Endothelial cell of umbilical vein (primary cell): ENCODE data around the gene KCMF1. TPM values are rescaled to one million over a fixed set of nuclear protein-coding genes. Genes with fewer than 3 reads are reported as not detected.

Experiments
- BruUV-seq: library from RNA; stranded (reverse); fragments of 400-500 nt; replicated peaks from 2 replicates; lab custom pipeline; 2021; lab: Mats Ljungman, UMichigan
- CTCF ChIA-PET: fragments of 300-600, 350-600 bp; sonication (Branson Sonifier 250); formaldehyde crosslinking; loops from one replicate; lab custom pipeline; 2021; ENCODE audit warnings: antibody characterized with exemption, inconsistent platforms; lab: Charles Lee
- POLR2A ChIA-PET: fragments of 300-600, 350-600 bp; sonication (Branson Sonifier 250); formaldehyde crosslinking; loops from one replicate; lab custom pipeline; 2021; ENCODE audit warnings: antibody characterized with exemption, inconsistent platforms; lab: Charles Lee
- DNase-seq: peaks from one replicate; pipeline ENCODE4 v3.0.0-alpha.2; 2011; ENCODE audit warnings: low read depth, low spot score
- FAIRE-seq: peaks from 2 replicates; lab custom pipeline; 2011; peaks lifted over from hg19 to GRCh38; lab: Jason Lieb, UNC
- H2AFZ ChIP-seq: 2 replicates; pipeline ENCODE4 v1.6.0; 2012; ENCODE audit warnings: low read depth, low read length, control low read depth, inconsistent platforms
- H3K27ac ChIP-seq: 2 replicates; pipeline ENCODE4 v1.5.1; 2011; ENCODE audit warnings: low read depth, mild to moderate bottlenecking, control low read depth, low read length, moderate library complexity; ENCODE audit not compliant: insufficient read depth
- H3K27me3 ChIP-seq, 2 experiments: 2 replicates each; pipeline versions ENCODE4 v1.6.0 to v1.6.1; 2011; ENCODE audit warnings: low read length in 2 of 2, mixed read lengths in 1 of 2; ENCODE audit not compliant: control insufficient read depth in 2 of 2, insufficient read depth in 2 of 2
- H3K36me3 ChIP-seq, 2 experiments: 2 replicates in 1 of 2; 3 replicates in 1 of 2; pipeline ENCODE4 v1.5.1; 2011; ENCODE audit warnings: low read length in 2 of 2, mild to moderate bottlenecking in 1 of 2, moderate library complexity in 1 of 2; ENCODE audit not compliant: control insufficient read depth in 2 of 2, insufficient read depth in 2 of 2; ENCODE audit errors: extremely low read depth in 1 of 2
- H3K4me1 ChIP-seq: 3 replicates; pipeline ENCODE4 v1.5.1; 2011; ENCODE audit warnings: mild to moderate bottlenecking, low read length; ENCODE audit not compliant: control insufficient read depth, insufficient read depth; ENCODE audit errors: extremely low read depth
- H3K4me2 ChIP-seq: 2 replicates; pipeline ENCODE4 v1.6.1; 2011; ENCODE audit warnings: low read length, control low read depth, mixed read lengths; ENCODE audit not compliant: insufficient read depth
- H3K4me3 ChIP-seq, 3 experiments: fragments of 200-600 bp in 1 of 3; sonication (generic), shearing (Covaris generic) in 1 of 3; replicated peaks in 1 of 3; 2 replicates each; pipeline ENCODE4 v1.5.1; 2011 to 2016; ENCODE audit warnings: control low read depth in 3 of 3, low read length in 3 of 3, mild to moderate bottlenecking in 2 of 3, inconsistent platforms in 1 of 3, low read depth in 1 of 3, moderate library complexity in 1 of 3; ENCODE audit not compliant: insufficient read depth in 1 of 3
- H3K79me2 ChIP-seq: 2 replicates; pipeline ENCODE4 v1.6.0; 2012; ENCODE audit warnings: low read length, inconsistent platforms; ENCODE audit not compliant: control insufficient read depth, insufficient read depth
- H3K9ac ChIP-seq: replicated peaks from 2 replicates; pipeline ENCODE3; 2011; ENCODE audit warnings: low read length, control low read depth; ENCODE audit not compliant: insufficient read depth; ENCODE audit errors: extremely low read depth
- H3K9me1 ChIP-seq: replicated peaks from 3 replicates; pipeline ENCODE4 v1.6.0; 2011; ENCODE audit warnings: mild to moderate bottlenecking, low read length; ENCODE audit not compliant: control insufficient read depth, insufficient read depth; ENCODE audit errors: extremely low read depth
- H3K9me3 ChIP-seq: replicated peaks from 2 replicates; pipeline ENCODE4 v1.5.1; 2012; ENCODE audit warnings: low read length, inconsistent platforms; ENCODE audit not compliant: control insufficient read depth, insufficient read depth
- H4K20me1 ChIP-seq: replicated peaks from 2 replicates; pipeline ENCODE3; 2011; ENCODE audit warnings: mild to moderate bottlenecking, low read length; ENCODE audit not compliant: control insufficient read depth, insufficient read depth; ENCODE audit errors: extremely low read depth
- CTCF ChIP-seq, 2 donors: IDR thresholded peaks; 1 replicate in 1 of 2; 2 replicates in 1 of 2; pipeline ENCODE4 v1.5.1; 2011; ENCODE audit warnings: low read length in 2 of 2, mild to moderate bottlenecking in 2 of 2, moderate library complexity in 2 of 2, control low read depth in 1 of 2, inconsistent platforms in 1 of 2, low read depth in 1 of 2; ENCODE audit not compliant: insufficient read depth in 1 of 2; ENCODE audit errors: extremely low read depth in 1 of 2
- EZH2 ChIP-seq: IDR thresholded peaks from 2 replicates; pipeline ENCODE4 v1.6.1; 2012; ENCODE audit warnings: borderline replicate concordance, low read depth, mild to moderate bottlenecking, moderate library complexity, low read length, inconsistent platforms; ENCODE audit not compliant: severe bottlenecking
- FOS ChIP-seq: IDR thresholded peaks from 2 replicates; pipeline ENCODE4 v1.6.1; 2011; ENCODE audit warnings: mild to moderate bottlenecking, low read length, moderate library complexity, borderline replicate concordance; ENCODE audit not compliant: insufficient read depth
- JUN ChIP-seq: IDR thresholded peaks from 2 replicates; pipeline ENCODE4 v1.6.1; 2011; ENCODE audit warnings: borderline replicate concordance, low read depth; ENCODE audit not compliant: insufficient read length, insufficient read depth
- MYC ChIP-seq: IDR thresholded peaks from one replicate; pipeline ENCODE4 v1.6.1; 2011; ENCODE audit warnings: mild to moderate bottlenecking, low read depth, low read length
- POLR2A ChIP-seq: IDR thresholded peaks from 2 replicates; pipeline ENCODE4 v1.6.1; 2012; ENCODE audit warnings: low read depth, mild to moderate bottlenecking, control low read depth, low read length
- POLR2AphosphoS5 ChIP-seq: IDR thresholded peaks from 2 replicates; pipeline ENCODE4 v1.6.1; 2012; ENCODE audit warnings: low read depth, mild to moderate bottlenecking, control low read depth, low read length, moderate library complexity; ENCODE audit not compliant: insufficient read depth
- dilution Hi-C: fragments of 300-500 bp; cut with MboI; formaldehyde crosslinking; loops from one replicate; pipeline ENCODE4 v1.15.0; 2019; ENCODE audit warnings: low sequenced_read_pairs; ENCODE audit not compliant: extremely low pct_ligation_motif_present
- intact Hi-C: fragments of 100-400 bp; cut with micrococcal nuclease; formaldehyde crosslinking; loops from one replicate; pipeline ENCODE4 v1.10.0; 2022
- polyA plus RNA-seq, 4 experiments: library from polyadenylated mRNA; depleted of rRNA in 3 of 4; stranded (reverse) in 3 of 4; unstranded in 1 of 4; fragments of >200 nt; gene quantifications; 2 replicates each; pipeline versions ENCODE4 v1.2.1 to v1.2.3, GENCODE V29; 2011 to 2012; ENCODE audit warnings: missing spikeins in 1 of 4
- total RNA-seq: library from RNA; stranded (reverse); gene quantifications from 2 replicates; pipeline ENCODE4 v1.2.3, GENCODE V29; 2021

KCMF1 gene
- total and polyA plus RNA-seq, 2 donors (not counting 3 experiments of a cell fraction or from before 2014, with no cell fraction given), result 49.3 to 78.4 TPM

GRCh38 chr2:84946204-84947009 is 24.6 kb upstream of the KCMF1 start:
- no peak for TF ChIP-seq CTCF (IDR thresholded peaks at IDR 0.05; ENCODE audit: extremely low read depth in 1 of 2, insufficient read depth in 1 of 2, low read depth in 1 of 2, low read length in 2 of 2)
- TF ChIP-seq EZH2, result no peak
- no peak for TF ChIP-seq MYC
- peak; percentile 55 for TF ChIP-seq JUN
- TF ChIP-seq FOS, result peak; percentile 83
- peak; percentile 87 for TF ChIP-seq POLR2AphosphoS5
- peak; percentile 33 for TF ChIP-seq POLR2A
- peak; percentile 97 for FAIRE-seq
- no TSS peak for BruUV-seq

More at GRCh38 chr2:84946204-84947009, 24.6 kb upstream of the KCMF1 start:
- H3K4me3 ChIP-seq, result no peak overlapping the region
- peak; percentile 61 for DNase-seq
- no peaks in the 10 kb centered on the region for H4K20me1 ChIP-seq
- H3K27me3 ChIP-seq, result no peaks in the 10 kb centered on the region
- no peaks in the 10 kb centered on the region for H3K9me3 ChIP-seq
- H2AFZ ChIP-seq, result peak overlapping the region; percentile 89
- POLR2A ChIA-PET, result interaction anchor here (0.6 to 2.2 kb wide), 3 partner anchors 12 to 40 kb away, joined by 3 to 10 read pairs (median 4); no protein-coding TSS in a partner anchor
- CTCF ChIA-PET, result interaction anchor here (1.1 to 4.5 kb wide), 5 partner anchors 11 to 354 kb away, joined by 5 to 19 read pairs (median 6); no protein-coding TSS in a partner anchor
- no peaks in the 10 kb centered on the region for H3K79me2 ChIP-seq
- H3K4me1 ChIP-seq, result peaks cover 11% of the 10 kb centered on the region
- H3K27ac ChIP-seq, result peak overlapping the region; percentile 81
- peak overlapping the region; percentile 34 for H3K9ac ChIP-seq
- dilution Hi-C loops (no loop called here), intact Hi-C loops (loop anchor here (2.0 kb wide), 1 partner anchor 24 kb away; the partner anchor contains the start of gene KCMF1)
- no peaks in the 10 kb centered on the region for H3K36me3 ChIP-seq
- no peaks in the 10 kb centered on the region for H3K9me1 ChIP-seq
- peak overlapping the region; percentile 36 for H3K4me2 ChIP-seq
